HG02938 (cell line): Measurements from ENCODE around the gene SREBF1.

Experiments used
- ATAC-seq: cut with Tn5 transposase; IDR thresholded peaks from one replicate; pipeline ENCODE4 v1.9.1; 2021; ENCODE audit warnings: mild to moderate bottlenecking, moderate library complexity; ENCODE audit not compliant: unreplicated experiment

SREBF1 gene

DNA sequence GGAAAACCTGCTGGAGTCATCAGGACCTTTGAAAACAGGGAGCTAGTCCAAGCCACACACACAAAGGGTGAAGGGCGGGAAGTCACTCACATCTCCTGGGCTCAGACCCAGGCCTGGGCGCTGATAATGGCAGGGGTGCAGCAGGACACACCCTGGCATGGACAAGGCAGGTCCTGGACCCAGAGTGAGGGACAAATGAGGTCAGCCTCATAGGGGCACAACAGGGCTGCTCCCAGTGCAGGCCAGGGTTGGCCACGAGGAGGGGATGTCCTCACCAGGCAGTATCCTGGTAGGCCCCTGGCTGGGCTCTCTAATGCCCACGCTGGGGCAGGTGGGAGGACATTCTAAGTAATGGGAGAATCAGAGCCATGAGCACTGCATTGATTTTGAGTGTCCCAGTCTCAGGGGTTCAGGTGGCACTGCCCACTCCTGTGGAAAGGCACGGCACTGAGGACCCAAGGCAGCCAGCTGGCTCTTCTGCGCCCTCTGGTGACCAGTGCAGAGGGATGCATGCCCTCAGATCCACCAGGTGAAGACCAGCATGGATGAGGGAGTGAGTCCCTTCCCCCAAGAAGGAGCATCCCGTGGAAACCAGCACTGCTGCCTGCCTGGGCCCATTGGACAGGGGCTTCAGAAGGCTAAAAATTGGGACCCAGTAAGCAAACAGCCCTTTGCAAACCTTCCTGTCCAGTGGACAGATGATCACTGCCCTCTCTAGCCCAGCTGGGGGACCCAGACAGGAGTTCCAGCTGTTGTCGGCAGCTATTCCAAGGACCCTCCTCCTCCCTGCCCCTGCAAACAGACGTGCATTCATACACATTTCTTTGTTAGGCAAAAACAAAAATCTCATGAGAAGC lies 23.4 kb upstream of the SREBF1 start:
- ATAC-seq, result no peak

DNA sequence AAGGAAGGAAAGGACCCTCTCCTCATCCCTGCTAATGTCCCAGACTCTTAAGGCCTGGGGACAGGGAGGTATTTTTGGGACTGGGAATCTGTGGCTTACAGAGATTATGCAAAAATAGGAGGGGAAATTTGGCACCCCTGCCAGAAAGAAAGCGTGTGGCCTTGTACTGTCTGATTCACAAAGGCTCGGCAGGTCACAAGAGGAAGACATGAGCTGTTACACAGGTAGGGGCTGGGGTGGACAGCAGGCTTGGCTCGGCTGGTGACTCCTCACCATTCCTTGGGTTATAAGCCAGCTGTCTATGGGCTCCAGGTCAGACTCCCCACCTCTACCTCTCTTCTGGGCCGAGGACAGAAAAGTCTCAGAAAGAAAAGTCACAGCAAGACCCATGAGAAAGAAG lies 20.7 kb upstream of the SREBF1 start:
- ATAC-seq, result no peak

DNA sequence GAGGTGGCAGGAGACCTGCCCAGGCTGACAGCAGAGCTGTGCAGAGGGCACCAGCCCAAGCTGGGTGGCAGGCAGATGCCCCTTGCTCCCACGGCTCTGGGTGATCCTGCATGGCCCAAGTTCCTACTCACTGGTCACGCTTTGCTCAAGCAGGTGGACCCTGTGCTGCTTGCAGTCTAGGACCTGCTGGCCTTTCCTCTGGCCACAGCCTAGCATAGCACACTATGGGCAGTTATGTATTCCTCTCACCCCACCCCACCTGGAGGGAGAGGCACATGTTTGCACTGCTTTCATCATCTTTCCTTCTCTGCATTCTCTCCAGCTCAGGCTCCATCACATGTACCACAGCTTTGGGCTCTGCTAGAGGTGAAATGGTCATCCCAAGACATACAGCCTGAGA lies 19.6 kb upstream of the SREBF1 start:
- ATAC-seq, result no peak

DNA sequence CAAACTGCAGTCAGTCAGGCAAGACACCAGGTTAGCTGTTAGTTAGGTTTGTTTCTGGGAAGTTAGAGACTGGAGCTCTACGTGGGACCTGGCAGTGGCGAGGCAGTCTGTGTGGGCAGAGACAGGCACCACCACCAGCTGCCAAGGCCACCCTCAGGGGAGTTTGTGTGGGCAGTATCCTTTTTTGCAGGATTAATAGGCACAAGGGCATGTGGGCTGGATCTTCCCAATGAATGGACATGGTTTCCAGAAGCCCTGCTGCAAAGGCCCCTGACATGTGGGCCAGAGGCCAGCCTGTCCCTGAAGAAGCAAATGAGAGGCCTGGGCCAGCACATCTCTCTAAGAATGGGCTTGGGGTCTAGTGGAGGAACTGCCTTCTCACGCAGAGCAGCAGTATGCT lies 19.2 kb upstream of the SREBF1 start:
- no peak for ATAC-seq

DNA sequence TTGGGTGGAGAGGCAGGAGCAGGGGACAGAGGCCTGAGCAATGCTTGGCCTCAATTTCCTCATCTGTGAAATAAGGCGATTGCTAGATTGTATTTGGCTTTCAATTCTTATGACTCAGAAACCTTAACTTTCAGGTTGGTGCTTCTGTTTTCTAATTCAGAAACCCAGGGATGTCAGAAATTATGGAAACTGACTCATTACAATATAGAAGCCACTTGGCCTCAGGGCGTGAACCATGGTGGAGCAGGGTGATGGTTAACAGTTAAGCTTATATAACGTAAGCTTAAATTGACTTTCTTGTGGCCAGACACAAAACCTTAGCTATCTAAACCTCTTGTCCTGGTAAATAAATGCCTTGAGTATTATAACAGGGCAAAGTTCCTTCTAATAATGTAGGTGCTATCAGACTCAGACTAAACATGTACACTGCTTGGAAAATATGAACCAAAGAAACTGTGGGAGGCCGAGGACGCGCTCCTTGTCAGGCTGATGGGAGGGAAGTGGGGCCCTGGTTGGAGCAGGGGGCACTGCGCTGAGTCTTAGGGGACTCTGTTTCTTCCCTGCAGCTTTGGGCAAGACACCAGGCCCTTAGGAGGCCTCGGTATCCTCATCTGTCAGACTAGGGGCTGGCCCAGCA lies 17.1 kb upstream of the SREBF1 start:
- no peak for ATAC-seq

DNA sequence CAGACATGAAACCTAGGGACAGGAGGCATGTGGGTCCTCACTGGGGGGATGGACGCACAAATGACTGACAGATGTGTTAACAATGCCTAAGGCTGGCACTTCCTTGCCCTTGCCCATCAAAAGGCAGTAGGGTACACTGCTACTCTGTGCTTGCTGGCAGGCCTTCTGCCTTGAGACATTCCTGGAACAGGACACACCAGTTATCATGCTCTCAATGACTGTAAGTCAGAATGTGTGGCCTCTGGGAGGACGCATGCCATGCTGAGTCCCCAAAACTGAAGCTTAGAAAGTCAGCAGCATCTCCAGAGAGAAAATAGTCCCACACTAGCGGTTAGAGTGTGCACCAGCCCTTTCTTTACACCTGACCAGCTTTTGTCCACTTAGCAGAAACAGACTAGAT lies 16.1 kb upstream of the SREBF1 start:
- no peak for ATAC-seq

DNA sequence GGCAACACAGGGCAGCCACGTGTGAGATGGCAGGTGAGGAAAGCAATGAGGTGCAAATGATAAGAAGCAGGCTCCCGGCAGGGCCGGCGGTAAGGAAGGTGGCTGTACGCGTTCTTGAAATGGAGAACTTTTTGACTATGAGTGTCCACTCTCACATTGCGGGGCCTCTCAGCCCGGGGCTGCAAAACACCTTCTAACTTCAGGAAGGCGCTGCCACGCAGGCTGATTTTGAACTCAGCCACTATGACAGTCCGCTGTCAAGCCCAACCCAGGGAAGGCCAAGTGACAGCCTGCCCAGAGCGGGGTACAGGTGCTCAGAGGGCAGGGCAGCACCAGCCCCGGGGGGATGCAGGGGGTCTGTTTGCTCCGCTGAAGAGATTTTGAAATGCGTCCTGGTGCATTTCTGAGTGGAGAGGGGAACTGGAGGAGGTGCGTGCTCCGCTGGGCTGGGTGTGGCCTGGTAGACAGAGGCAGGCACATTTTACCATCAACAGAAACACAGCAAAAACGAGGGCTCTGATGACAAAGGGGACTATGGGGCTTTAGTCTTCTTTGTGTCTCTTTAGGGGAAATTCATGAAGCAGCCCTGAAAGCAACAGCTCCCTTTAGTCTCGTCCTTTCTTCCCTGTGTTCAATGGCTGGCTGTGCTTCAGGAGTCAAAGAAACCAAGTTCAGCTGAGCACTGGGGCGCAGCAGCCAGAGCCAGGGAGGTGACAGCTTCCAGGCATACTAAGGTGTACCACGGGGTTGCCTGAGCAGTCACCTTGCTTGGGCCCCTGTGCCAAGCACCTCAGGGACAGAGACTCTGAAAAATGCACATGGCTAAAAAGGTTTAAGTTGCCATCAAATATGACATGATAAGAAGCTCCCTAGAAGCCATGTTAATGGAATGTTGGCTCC lies 14.6 kb upstream of the SREBF1 start:
- no peak for ATAC-seq

DNA sequence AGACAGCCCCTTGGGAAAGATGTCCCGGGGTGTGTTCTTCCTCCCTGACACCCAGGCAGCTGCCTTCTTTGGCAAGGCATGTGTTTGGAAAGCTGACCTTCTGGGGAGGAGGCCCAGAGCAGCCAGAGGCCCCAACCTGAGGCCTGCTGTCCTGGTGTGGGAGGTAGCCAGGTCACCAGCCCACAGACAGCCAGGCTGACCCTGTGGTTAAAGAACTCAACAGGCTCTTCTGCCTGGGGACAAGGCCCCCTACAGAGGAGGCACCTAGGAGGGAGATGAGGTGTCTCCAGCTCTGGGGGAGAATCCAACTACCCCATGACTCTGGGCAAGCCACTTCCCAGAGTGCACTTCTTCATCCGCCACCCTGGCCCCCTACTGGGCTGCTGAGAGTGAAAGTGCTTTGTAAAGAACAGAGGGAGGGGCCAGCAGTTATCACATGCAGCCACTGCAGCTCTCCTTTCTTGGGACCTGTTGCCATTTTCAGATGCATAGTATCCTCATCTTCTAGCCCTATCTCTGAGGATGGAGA lies 13.1 kb upstream of the SREBF1 start:
- ATAC-seq, result no peak

DNA sequence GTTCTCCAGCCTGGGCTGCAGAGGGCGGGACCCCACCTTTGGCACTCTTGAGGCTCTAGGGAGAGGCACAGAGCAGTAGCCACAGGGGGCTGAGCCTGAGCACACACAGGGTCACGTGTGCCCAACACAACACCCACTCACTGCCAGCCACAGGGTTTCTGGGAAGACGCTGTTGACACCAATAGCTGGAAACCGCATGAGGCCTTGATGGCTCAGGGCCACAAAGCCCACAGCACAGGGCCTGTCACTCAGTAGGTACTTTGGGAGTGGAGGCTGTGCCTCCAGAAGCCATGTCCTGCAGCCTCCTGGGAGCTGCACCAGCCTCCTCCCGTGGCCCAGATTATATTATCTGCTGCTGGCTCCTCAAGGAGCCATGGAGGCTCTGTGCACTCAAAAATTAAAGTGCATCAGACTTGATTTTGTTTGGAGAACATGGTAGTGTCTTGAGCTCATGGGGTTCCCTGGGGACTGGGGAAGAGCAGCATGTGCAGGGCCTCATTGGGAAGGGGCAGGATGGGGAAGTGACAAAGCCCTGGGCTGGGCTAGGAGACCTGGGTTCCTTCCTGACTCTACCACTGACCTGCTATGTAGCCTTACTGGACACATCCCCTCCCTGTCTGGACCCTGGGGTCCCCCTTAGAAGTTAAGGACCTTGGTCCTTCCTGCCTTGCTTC lies 12.5 kb upstream of the SREBF1 start:
- ATAC-seq, result no peak

DNA sequence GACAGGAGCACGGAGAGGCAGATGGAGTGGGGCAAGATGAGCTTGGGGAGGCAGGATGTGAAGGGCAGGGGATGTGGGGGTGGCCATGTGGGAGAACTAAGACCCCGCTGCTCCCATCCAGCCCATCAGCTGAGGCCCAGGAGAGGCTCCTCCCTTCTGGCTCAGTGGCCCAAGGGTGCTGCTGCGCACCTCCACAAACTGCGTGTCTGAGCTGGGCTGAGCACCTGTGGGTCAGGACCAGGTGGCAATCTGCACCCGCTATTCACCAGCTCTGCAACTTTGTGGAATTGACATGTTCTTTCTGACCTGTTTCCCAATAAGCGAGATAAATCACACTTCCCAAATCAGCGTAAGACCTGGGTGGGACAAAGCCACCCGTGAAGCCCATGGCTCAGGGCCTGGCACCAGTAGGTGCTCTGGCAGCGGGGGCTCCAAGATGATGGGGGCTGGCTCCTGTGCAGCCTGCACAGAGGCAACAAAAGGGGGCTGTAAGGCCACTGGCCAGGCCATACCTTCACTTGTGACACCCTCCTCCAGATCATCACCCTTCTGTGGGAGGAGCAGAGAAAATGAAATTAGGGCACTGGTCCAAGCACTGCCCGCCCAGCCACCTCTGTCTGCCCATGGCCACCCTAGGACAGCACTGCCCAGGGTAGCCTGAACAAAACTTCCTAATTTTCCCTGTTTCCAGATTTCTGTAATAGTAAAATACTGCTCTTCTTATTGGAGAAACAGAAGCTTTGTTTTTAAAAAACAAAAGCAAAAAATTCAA lies 11.7 kb upstream of the SREBF1 start:
- ATAC-seq, result no peak

DNA sequence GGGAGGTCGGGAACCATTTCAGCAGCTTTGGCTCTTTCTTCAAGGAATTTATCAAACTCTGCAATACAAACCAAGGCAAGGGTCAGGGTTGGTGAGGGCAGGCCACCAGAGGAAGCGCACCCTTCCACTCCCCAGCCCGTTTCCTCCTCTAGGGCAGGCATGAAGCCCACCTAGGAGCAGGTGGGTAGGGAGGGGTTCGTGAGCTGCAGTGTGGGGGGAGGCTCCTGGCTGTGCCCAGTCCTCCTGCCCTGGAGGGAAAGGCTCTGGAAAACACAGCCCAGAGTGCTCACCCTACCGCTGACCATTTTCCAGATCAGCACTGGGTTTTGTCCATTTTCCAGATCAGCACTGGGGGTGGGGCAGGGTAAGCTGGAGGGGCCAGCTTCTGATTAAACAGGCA lies 10.9 kb upstream of the SREBF1 start:
- ATAC-seq, result no peak

DNA sequence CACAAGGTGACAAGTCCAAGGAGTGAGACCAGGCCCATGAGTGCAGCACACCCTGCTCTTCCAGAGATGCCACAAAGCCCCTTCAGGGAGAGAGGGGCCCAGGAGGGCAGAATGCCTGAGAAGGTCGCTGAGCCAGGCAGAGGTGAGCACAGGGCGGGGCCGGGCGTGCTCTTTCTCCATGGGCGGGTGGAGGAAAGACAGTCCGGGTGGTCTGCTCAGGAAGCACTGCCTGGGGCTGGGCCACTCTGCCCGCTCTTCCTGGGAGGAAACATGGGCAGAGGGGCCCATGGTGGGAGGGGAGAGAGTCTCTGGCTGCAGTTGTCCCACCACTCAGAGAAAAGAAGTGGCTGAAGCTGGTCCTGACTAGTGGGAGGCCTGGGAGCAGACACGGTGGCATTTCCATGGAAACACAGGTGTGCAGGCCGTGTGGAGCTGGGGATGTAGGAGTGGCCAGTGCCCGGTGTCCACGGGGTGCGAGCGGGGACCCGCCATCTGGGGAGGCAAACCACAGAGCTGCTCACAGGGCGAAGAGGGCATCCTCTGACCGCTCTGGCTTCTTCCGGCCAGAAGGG lies 10.4 kb upstream of the SREBF1 start:
- ATAC-seq, result no peak

DNA sequence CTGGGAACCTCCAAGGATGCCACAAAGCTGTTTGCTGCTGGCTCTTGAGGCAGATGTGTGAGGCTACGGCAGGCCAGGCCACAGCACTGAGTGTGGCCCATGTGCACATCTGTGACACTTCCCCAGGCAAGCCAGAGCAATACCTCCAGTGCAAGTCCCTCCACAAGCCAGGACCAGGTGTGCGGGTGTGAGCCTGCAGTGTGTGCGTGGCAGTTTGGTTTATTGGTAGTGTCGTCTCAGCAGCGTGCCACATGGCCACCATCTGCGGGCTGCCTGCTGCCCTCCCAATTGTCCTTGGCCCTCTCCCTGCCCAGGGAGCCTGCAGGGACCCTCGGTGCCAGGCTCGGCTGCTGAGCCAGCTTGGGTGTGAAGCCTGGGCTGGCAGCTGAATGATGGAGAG lies 9.9 kb upstream of the SREBF1 start:
- no peak for ATAC-seq

DNA sequence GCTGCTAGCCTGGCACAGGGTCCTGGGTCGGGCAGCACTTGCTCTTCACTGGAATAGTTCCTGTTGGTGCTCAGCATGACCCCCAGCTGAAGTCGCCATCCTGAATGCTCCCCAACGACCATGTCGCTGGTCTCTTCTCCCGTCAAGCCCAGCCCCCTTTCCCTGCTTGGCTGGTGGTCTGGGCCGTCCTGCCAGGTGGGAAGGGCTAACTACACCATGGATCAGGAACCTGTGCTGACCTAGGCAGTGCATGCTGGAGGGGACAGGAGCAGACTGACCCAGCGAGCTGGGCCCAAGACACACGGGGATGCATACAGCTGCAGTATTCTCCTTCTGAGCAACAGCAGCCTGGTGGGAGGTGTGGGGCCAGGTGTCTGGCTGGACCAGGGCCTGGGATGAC lies 9.2 kb upstream of the SREBF1 start:
- ATAC-seq, result no peak

DNA sequence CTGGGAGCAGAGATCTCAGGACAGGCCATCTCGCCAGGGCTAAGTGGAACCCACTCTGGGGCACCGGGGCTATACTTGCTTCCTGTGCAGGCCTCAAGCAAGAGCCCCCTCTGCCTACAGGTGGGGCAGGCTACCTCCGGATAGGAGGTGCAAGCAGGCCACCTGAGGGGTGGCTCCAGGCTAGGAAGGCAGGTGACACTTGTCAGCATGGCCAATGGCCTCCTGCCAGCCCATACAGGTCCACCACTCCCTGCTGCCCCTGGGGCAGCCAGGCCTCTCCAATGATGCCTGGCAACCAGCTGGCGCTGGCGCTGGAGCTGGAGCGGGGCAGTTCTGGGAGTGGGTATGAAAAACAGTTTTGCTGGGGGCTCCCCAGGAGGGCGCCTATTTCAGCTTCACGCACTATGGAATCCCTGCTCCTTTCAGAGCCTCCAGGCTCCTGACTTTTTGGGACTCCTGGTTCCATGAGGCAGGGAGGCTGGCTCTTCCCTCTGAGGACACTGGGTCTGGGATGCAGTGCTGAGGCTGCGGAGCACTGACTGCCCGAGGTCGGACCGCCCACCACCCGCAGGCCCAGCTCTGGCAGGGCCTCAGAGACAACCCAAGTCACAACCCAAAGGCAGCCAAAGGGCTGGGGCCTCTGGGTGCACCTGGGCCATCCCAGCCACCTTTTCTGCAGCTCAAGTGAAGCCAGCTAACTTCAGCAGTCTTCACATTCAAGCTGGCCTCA lies 8.4 kb upstream of the SREBF1 start:
- no peak for ATAC-seq

DNA sequence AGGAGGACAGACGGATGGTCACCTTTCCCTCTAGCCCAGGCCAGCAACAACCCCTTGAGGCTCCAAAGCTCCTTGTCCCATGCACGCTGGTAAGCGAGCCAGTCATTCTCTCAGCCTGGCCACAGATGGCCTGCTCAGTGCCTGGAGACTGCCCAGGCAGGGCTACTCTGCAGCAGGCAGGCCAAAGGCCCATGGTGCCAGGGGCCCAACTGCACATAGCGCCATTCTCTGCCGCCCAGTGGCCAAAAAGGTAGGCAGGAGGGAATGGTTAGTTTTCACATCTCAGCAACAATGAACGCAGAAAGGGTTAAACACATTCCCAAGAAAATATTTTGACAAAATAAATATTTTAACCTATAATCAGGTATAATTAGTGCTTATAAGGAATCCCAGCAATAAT lies 7.7 kb upstream of the SREBF1 start:
- ATAC-seq, result no peak

DNA sequence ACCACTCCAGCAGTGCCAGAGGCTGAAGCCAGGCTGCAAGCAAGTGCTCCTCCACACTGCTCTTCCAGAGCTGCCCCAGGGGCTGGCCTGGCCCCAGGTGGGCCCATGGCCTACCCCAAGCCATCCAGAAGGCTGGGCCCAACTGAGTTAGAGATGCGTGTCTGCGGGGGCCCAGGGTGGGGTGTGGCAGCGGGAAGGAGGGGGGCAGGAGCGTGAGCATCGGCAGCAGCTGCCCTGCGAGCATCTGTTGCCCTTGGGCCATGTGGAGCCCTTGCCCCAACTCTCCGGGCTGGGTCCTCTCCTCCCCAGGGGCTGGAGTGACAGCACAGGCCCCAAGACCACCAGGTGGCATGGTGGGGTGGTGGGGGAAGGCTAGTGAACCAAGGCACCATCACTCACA lies 7.3 kb upstream of the SREBF1 start:
- ATAC-seq, result no peak

DNA sequence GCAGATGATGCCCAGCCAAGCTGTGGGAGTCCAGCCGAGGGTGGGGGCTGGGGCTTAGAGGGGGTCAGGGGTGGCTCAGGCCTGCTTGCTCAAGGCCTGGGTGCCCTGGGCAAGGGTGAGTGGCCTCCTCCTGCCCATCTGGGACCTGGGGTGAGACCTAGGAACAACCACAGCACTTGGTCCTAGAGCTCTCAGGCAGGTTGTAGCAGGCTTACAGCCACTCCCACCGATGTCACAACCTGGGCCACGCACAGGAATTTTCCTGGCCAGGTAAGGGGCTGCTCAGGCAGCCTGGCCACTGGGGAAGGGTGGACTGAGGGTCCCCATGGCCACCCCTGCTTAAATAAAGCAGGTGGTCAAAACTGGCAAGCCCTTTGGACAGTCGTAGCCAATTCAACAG lies 6.3 kb upstream of the SREBF1 start:
- no peak for ATAC-seq
